ENCODE results near the gene SEC61A1. TPM values are rescaled to one million over a fixed set of nuclear protein-coding genes. Genes with fewer than 3 reads are reported as not detected.
A peak's percentile ranks its signal among the peaks of the same experiment; 100 is the strongest.

The SEC61A1 gene
- total RNA-seq, 1 experiment from 2014 or later, result 249 TPM

- no peak for DNase-seq (ENCODE audit: low spot score)
Measured at GRCh38 chr3:128060473-128061381, 8.5 kb downstream of the SEC61A1 start.

DNA sequence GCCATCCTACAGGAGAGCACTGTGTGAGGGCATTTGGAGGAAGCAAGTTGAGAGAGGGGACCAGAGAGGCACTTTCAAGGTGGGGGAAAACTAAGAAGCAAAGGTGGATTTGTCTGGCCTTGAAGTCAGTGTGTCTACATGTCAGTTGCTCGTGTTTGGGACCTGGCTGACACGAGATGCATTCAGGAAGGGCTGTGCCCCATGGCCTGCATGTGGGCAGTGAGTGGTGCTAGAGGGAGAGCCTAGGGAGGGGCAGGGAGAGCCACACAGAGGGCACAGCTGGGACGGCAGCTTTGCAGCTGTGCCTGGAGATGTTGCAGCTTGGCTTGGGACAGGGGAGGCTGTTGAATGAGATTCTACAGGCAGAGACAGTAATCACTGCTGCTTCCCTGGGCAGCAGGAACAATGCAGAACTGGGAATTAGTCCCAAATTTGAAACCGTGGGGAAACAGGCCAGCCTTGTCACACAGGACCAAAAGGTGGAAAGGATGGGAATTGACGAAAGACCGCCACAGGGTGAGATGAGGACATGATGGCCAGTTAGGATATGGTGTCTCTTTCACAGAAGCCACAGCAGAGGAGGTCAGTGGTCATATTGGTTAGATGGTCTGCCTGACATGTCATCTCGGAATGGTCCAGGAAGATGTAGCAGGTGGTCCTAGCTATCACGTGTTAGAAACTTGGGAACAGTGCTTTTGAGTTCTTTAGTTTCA lies 10.0 kb downstream of the SEC61A1 start:
- DNase-seq (ENCODE audit: low spot score), result no peak

GRCh38 chr3:128063865-128064264 lies 11.6 kb downstream of the SEC61A1 start:
- no peak for DNase-seq (ENCODE audit: low spot score)

DNA sequence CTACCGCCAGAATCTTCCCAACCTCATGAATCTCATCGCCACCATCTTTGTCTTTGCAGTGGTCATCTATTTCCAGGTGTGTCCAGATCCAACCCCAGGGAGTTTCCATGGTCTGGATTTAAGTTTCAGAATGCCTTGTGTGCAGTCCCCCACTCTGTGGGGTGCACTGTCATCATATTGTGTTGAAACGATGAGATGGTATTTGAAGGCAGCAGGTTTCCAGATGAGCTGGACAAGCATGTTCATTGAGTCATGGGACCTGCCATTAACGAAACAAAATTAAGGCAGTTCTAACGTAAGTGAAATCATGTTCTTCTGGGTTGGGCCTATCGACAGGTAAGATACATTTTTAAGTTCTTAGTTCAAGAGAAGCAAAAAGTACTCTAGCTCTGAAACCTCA lies 12.7 kb downstream of the SEC61A1 start:
- no peak for DNase-seq (ENCODE audit: low spot score)

DNA sequence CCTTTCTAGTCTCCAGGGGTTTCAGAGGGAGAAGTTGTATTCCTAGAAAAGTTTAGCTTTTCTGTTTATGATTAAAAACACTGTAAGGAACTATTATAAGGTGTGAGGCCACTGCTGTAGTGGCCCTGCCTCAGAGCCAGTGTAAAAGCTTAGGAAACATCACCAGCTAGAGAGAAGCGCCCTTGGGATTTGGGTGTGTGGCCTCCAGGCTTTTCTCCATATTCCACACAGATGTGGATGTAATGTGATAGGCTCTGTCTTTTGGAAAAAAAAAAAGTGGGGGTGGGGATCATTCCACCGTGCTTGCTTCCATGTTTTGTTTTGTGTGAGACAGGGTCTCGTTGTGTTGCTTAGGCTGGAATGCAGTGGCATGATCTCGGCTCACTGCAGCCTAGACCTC lies 13.9 kb downstream of the SEC61A1 start:
- no peak for DNase-seq (ENCODE audit: low spot score)

DNA sequence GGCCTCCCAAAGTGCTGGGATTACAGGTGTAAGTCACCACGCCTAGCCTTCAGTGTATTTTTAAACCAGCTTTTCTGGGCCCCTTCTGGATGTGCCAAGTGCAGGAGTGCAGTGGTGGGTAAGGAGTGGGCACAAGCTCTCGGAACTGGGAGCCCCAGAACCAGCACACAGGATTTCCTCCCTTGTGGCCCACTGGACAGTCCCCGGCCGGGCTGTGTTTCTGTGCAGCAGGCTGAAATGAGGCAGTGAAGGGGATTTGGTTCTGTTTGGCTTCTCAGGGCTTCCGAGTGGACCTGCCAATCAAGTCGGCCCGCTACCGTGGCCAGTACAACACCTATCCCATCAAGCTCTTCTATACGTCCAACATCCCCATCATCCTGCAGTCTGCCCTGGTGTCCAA lies 14.4 kb downstream of the SEC61A1 start:
- no peak for DNase-seq (ENCODE audit: low spot score)

- DNase-seq (ENCODE audit: low spot score), result no peak
Measured at GRCh38 chr3:128067489-128067888, 15.3 kb downstream of the SEC61A1 start.

- DNase-seq (ENCODE audit: low spot score), result peak; percentile 73
Measured at GRCh38 chr3:128068156-128068620, 16.0 kb downstream of the SEC61A1 start.

- DNase-seq (ENCODE audit: low spot score), result no peak
Measured at GRCh38 chr3:128069271-128069670, 17.0 kb downstream of the SEC61A1 start.

DNA sequence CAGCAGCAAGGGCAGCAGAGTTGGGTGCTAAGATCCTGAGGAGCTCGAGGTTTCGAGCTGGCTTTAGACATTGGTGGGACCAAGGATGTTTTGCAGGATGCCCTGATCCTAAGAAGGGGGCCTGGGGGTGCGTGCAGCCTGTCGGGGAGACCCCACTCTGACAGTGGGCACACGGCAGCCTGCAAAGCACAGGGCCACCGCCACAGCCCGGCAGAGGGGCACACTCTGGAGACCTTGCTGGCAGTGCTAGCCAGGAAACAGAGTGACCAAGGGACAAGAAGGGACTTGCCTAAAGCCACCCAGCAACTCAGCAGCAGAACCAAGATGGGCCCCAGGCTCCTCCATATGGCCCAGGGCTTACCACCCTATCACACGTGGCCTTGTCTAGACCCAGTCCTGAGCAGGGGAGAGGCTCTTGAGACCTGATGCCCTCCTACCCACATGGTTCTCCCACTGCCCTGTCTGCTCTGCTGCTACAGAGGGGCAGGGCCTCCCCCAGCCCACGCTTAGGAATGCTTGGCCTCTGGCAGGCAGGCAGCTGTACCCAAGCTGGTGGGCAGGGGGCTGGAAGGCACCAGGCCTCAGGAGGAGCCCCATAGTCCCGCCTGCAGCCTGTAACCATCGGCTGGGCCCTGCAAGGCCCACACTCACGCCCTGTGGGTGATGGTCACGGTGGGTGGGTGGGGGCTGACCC lies 18.8 kb downstream of the SEC61A1 start:
- DNase-seq (ENCODE audit: low spot score), result no peak

DNA sequence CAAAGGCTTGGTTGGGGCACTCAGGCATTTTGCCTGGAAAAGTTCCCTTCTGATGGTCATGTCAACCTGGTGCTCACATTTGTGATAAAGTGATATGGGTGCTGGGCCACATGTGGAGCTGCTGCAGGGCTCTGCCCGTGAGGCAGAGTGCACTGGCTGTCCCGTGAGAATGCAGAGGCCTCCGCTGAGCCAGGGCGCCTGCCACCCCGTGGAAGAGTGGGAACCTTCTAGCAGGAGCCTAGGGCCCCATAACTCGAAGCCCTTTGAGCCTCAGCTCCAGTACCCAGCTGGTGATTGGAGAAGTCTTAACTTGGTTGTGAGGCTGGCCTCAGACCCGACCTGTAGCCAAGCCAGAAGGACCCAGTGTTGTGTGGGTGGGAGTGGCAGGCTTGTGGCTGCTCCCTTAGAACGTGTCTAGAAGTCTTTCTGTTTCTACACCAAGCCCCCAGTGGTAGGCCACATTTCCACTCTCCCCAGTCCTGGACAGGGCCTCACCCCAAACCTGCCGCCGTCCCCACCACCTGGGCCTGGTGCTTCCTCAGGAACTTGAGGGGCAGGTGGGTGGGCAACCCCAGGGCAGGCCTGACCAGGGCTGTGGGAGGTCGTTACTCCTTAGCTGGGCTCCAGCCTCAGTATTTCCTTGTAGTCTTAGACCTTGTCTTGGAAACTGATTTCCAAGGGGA lies 19.7 kb downstream of the SEC61A1 start:
- DNase-seq (ENCODE audit: low spot score), result no peak

GRCh38 chr3:128072454-128073184 lies 20.4 kb downstream of the SEC61A1 start:
- no peak for DNase-seq (ENCODE audit: low spot score)

GRCh38 chr3:128073185-128073725 lies 21.0 kb downstream of the SEC61A1 start:
- DNase-seq (ENCODE audit: low spot score), result no peak

DNA sequence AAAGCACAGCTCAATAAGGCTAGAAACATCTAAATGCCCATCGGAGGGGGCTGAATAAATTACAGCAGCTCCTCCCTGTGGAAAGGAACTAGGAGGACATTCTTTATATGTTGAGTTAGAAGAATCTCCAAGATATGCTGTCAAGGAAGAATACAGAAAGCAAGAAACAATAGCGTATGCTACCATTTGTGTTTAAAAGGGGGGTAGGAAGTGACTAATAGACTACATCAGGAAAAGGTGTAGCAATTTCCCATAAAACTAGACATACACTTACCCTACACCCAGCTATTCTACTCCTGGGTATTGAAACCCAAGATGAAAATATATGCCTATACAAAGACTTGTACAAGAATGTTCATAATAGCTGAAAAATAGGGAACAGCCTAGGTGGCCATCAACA lies 21.6 kb downstream of the SEC61A1 start:
- DNase-seq (ENCODE audit: low spot score), result no peak

DNA sequence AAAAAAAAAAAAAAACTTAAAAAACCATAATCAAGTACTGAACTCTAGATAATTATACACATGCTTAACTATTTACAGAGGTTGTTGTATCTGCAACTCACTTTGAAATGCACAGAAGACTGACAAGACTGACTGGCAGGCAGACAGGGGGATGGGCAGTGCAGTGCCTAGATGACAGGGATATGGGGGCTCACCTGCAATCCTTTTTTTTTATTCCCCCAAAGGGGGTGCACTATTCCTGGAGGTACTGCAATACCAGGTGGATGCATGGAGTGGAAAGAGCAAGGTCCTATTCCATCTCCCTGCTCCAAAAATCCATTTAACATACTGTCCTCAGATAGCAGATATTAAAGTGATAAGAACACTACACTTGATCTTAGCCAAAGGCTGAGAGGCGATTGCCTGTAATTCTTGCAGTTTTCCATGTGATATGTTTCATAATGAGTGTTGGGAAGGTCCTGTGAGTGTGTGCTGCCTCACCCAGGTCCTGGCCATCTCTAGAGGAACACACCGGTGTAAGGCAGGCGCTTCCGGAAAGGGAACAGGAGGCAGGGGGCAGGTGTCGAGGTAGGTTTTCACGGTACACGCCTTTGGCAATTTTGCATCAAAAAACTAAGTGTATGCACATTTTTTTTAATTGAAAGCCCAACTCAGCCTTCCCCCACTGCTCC lies 22.7 kb downstream of the SEC61A1 start:
- DNase-seq (ENCODE audit: low spot score), result no peak

DNA sequence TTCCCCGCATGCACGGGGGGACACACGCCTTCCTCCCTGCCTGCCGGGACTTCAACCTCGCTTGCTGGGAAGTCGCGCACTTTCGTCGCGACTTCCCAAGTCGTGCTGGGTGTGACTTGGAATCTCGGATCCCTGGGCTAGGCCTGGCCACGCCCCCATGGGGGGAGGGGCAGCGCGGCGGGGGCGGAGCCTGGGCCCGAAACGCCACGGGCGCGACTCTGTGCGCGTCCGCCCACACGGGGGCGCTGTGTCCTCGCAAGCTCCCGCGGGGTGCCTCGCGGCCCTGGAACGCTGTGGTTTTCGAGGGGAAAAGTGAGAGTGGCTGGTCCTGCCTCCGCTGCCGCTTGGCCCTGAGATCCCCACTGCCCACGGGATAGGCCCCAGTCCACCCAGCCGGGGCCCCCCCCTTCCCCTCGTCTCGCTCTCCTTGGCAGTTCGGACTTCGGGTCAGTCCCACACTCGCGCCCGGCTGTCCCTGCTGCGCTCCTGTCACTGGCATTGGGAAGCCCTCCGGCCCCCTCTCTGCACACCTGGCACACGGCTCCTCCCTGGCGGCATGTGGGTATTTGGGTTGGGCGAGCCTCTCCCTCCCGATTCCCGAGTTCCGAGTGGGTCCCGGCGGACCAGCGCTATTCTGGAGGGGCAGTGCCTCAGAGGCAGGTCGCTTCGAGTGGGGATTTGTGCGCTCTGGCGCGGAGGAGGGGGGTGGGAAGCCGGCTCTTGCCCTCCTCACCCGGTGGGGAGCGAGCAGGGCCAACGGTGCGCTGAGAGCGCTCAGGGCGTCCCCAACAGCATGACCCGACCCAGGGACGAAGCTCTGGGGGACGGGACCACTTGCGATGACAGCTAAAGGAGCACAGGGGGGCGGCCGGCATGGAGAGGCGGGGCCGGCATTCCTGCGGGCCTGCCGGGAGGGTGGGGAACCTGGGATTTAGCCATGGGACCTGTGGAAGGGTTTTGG lies 23.6 kb downstream of the SEC61A1 start:
- DNase-seq (ENCODE audit: low spot score), result peak; percentile 94

- no peak for DNase-seq (ENCODE audit: low spot score)
Measured at GRCh38 chr3:128076483-128077201, 24.4 kb downstream of the SEC61A1 start.

GRCh38 chr3:128077202-128077624 lies 25.0 kb downstream of the SEC61A1 start:
- DNase-seq (ENCODE audit: low spot score), result no peak

Measured in HT-29 (cell line).